Spinal cord (tissue), 10 donors: Measurements from ENCODE around the gene GRID2. TPM values are rescaled to one million over a fixed set of nuclear protein-coding genes. Genes with fewer than 3 reads are reported as not detected.
"Not testable (repeated sequence)": the region's sequence is repeated elsewhere in the genome, so short reads cannot be mapped to it uniquely, and the experiment has no call there.

ENCODE experiments used
- DNase-seq, 6 donors: peaks; one replicate each; pipeline versions ENCODE4 v3.0.0 to v3.0.0-alpha.2; 2013 to 2015; ENCODE audit warnings: low spot score in 6 of 6, low read depth in 4 of 6
- H3K27ac ChIP-seq: one replicate; pipeline ENCODE4 v1.5.1; 2013; ENCODE audit warnings: low read depth, low read length, control low read depth
- H3K27me3 ChIP-seq: one replicate; pipeline ENCODE4 v1.6.1; 2013; ENCODE audit warnings: low read length; ENCODE audit not compliant: control insufficient read depth, insufficient read depth
- H3K36me3 ChIP-seq: one replicate; pipeline ENCODE4 v1.6.1; 2013; ENCODE audit warnings: low read length; ENCODE audit not compliant: control insufficient read depth, insufficient read depth
- H3K4me1 ChIP-seq: one replicate; pipeline ENCODE4 v1.6.1; 2013; ENCODE audit warnings: low read length; ENCODE audit not compliant: control insufficient read depth, insufficient read depth
- H3K4me3 ChIP-seq: one replicate; pipeline ENCODE4 v1.5.1; 2013; ENCODE audit warnings: low read depth, low read length, control low read depth
- H3K9me3 ChIP-seq: one replicate; pipeline ENCODE4 v1.6.1; 2013; ENCODE audit warnings: low read length; ENCODE audit not compliant: control insufficient read depth, insufficient read depth
- WGBS: methylation state at CpG from one replicate; pipeline ENCODE4 v1.1.5; 2013; ENCODE audit warnings: missing lambda C conversion rate; ENCODE audit not compliant: insufficient coverage; 5-methylcytosine and 5-hydroxymethylcytosine counted together
- polyA plus RNA-seq, 2 donors: library from polyadenylated mRNA; unstranded; fragments of 120-200 nt; gene quantifications; one replicate each; pipeline ENCODE4 v1.2.1, GENCODE V29; 2013; ENCODE audit not compliant: insufficient read length in 2 of 2
- total RNA-seq, 2 donors: library from RNA; depleted of rRNA in 1 of 2; stranded (reverse); fragments of 120-200 nt in 1 of 2; fragments of >200 nt in 1 of 2; gene quantifications; one replicate each; pipeline versions ENCODE4 v1.2.3 to v1.2.4, GENCODE V29; 2013 to 2014
- donor health status: healthy.

GRID2 gene
- total and polyA plus RNA-seq, 4 donors: 17.8 to 40.8 (median 23.4) TPM

DNA sequence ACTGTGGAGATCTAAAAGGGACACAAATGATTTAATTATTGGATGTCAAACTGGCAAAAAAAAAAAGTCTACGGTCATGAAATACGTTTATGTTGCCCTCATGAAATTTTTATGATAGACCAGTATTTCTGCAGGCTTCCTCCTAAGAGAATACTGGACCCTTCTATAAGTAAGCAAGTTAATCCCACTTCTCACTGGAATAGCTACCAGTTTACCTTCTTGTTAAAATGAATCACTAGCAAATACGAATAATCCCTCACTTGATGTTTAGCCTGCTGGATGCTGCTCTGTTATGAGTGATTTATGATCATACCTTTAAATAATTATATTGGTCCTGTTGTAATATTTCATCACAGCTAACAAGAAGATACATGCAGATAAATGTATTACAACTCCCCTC lies 39.6 kb upstream of the GRID2 start:
- Histone ChIP-seq H3K27ac (no peak overlapping the region), H3K9me3 (no peaks in the 10 kb centered on the region), H3K27me3 (no peaks in the 10 kb centered on the region), H3K4me3 (no peak overlapping the region), H3K4me1 (no peaks in the 10 kb centered on the region), H3K36me3 (no peaks in the 10 kb centered on the region)
- no peak for DNase-seq
- WGBS: no CpG with 5 or more reads among the region's 3 CpGs

DNA sequence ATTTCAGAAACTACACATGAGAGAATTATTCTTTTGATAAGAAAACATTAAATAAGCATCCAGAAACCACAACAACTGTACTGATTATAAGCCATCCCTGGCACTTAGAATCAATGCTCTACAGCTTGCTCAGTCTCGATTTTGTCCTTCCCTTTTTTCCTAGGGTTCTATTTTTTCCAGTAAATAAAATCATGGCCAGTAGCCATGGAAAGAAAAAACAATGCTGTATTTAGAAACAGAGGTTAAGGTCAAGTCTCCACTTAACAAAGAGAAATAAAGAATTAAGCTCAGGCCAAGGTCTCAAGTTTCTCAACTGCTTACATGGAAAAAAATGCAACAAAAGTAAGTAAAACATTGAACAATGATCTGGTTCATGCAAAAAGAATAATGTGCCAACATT lies 38.7 kb upstream of the GRID2 start:
- H3K27ac ChIP-seq: no peak overlapping the region
- peak in 2 of 6 donors; percentile 5 to 34 for DNase-seq
- WGBS: no CpG with 5 or more reads among the region's 1 CpG
- H3K9me3 ChIP-seq: no peaks in the 10 kb centered on the region
- H3K27me3 ChIP-seq: no peaks in the 10 kb centered on the region
- H3K4me3 ChIP-seq: no peak overlapping the region
- no peaks in the 10 kb centered on the region for H3K4me1 ChIP-seq
- H3K36me3 ChIP-seq: no peaks in the 10 kb centered on the region

DNA sequence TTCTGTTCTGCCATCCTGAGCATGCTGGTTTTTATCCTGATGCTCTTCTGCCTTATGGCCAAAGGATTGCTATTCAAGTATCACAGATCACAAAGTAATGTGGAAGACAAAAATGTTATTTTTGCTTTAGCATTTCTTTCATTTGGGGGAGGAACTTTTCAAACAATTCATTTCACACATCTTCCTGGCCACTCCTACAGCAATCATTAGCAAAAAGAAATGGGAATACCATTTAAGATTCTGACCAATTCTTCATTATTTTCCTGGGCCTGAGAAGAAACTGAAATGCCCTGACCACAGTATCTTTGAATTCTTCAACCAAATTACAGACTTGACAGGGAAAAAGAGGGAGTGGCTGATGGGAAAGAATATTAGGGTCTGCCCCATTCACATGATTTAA lies 38.0 kb upstream of the GRID2 start:
- Histone ChIP-seq H3K9me3 (no peaks in the 10 kb centered on the region), H3K4me1 (no peaks in the 10 kb centered on the region), H3K4me3 (no peak overlapping the region), H3K27ac (no peak overlapping the region), H3K27me3 (no peaks in the 10 kb centered on the region), H3K36me3 (no peaks in the 10 kb centered on the region)
- no peak for DNase-seq

DNA sequence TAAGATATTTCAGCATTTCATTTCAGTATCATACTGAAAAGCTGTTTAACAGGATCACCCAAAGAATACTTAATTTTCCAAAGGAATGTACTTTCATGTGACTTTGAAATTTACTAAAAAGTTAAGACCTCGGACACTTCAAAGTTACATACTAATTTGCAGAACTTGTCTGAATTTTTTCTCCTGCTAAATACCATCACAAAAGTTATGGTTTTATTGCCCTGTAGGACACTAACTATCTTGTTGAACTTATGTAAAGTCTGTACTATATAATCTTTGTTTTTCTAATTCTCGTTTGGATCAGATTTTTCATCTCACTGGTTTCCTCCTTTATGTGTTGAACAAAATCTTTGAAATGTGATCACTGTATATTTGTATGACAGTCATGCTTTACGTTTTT lies 37.2 kb upstream of the GRID2 start:
- Histone ChIP-seq H3K4me3 (no peak overlapping the region), H3K27ac (no peak overlapping the region), H3K9me3 (no peaks in the 10 kb centered on the region), H3K36me3 (no peaks in the 10 kb centered on the region), H3K27me3 (no peaks in the 10 kb centered on the region), H3K4me1 (no peaks in the 10 kb centered on the region)
- DNase-seq: no peak
- WGBS: no CpG with 5 or more reads among the region's 3 CpGs

DNA sequence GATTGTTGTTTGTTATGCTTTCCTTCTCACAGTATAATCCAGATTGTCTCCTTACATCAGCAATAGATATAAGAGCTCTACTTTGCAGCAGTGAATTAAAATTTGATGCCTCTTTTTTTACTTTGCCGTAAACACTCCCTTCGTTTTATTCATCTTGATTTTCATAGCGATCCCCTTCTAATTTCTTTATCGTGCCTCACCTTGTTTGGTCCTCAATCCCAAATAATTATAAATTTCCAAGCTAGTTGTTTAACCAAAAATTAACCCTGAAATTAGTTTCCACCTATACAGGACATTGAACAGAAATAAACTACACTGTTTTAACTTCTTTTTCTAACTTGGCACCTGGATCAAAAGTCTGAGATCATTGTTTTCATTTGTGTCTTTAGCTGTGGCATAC lies 35.1 kb upstream of the GRID2 start:
- DNase-seq: no peak
- no peaks in the 10 kb centered on the region for H3K9me3 ChIP-seq
- no peaks in the 10 kb centered on the region for H3K27me3 ChIP-seq
- H3K4me3 ChIP-seq: no peak overlapping the region
- H3K4me1 ChIP-seq: no peaks in the 10 kb centered on the region
- no peak overlapping the region for H3K27ac ChIP-seq
- H3K36me3 ChIP-seq: no peaks in the 10 kb centered on the region
- WGBS: 100% methylated on average over 3 of the region's 4 CpGs

DNA sequence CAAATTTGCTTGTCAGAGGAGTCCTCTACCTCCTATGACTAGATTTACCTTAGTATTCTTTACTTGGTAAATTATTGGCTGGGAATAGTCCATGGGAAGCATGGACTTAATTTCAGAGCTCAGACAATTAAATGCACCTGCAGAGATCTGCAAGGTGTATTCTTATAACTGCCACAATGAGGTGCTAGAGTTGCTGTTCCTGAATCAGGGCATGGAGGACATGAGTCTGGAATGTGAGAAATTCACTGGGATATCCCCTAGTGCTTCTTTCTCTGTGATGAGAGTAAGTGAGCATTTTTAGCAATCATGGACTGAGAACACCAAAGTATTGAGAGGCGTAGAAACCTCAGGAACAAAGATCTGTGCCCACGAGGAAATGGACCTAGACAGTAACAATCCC lies 32.9 kb upstream of the GRID2 start:
- Histone ChIP-seq H3K27ac (no peak overlapping the region), H3K4me3 (no peak overlapping the region), H3K27me3 (no peaks in the 10 kb centered on the region), H3K9me3 (no peaks in the 10 kb centered on the region), H3K36me3 (no peaks in the 10 kb centered on the region), H3K4me1 (no peaks in the 10 kb centered on the region)
- WGBS: no CpG with 5 or more reads among the region's 2 CpGs
- no peak for DNase-seq

DNA sequence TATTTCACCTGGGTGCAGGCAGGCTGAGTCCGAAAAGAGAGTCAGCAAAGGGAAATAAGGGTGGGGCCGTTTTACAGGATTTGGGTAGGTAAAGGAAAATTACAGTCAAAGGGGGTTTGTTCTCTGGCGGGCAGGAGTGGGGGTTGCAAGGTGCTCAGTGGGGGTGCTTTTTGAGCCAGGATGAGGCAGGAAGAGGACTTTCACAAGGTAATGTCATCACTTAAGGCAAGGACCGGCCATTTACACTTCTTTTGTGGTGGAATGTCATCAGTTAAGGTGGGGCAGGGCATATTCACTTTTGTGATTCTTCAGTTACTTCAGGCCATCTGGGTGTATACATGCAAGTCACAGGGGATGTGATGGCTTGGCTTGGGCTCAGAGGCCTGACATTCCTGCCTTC lies 32.2 kb upstream of the GRID2 start:
- H3K36me3 ChIP-seq, H3K4me1 ChIP-seq, H3K27ac ChIP-seq, H3K4me3 ChIP-seq, H3K9me3 ChIP-seq, DNase-seq, H3K27me3 ChIP-seq: not testable (repeated sequence)
- 70% methylated on average over 2 of the region's 4 CpGs for WGBS

DNA sequence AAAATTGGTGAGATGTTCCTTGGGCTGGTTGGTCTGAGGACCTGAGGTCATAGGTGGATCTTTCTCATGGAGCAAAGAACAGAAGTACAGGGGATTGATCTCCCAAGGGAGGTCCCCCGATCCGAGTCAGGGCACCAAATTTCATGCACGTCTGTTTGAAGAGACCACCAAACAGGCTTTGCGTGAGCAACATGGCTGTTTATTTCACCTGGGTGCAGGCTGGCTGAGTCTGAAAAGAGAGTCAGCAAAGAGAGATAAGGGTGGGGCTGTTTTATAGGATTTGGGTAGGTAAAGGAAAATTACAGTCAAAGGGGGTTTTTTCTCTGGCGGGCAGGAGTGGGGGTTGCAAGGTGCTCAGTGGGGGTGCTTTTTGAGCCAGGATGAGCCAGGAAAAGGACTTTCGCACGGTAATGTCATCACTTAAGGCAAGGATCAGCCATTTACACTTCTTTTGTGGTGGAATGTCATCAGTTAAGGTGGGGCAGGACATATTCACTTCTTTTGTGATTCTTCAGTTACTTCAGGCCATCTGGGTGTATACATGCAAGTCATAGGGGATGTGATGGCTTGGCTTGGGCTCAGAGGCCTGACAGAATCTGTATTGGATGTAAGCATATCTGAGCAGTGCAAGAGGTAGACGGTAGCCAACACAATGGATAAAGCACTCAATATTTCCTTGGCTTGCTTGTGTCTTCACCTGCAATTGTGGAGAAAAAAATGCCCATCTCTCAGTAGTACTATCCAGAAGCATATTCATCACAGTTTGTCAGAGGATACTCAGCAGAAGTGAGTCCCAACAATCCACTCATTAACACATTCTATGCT lies 26.5 kb upstream of the GRID2 start:
- not testable (repeated sequence) for H3K36me3 ChIP-seq, H3K27ac ChIP-seq, DNase-seq, H3K9me3 ChIP-seq, H3K4me1 ChIP-seq, H3K4me3 ChIP-seq, H3K27me3 ChIP-seq
- 100% methylated on average over 5 of the region's 8 CpGs for WGBS

DNA sequence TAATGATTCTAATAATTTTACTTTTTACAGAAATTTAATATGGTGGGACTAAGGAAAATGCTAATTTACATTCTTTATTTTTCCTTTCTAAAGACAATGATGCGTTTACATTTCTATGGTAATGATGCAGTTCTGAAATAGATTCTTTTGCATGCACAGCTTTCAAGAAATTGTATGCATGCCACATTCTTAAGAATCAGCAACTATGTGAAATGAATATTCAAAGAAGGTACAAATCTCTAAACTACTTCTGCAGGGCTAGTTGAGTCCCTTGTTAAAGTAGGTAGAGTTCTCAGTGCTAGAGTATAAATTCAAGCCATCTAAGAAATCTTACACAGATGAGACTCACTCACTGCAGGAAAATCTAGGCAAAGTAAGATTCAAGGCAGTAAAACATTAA lies 24.5 kb upstream of the GRID2 start:
- DNase-seq: peak in 1 of 6 donors; percentile 20
- WGBS: no CpG with 5 or more reads among the region's 1 CpG

DNA sequence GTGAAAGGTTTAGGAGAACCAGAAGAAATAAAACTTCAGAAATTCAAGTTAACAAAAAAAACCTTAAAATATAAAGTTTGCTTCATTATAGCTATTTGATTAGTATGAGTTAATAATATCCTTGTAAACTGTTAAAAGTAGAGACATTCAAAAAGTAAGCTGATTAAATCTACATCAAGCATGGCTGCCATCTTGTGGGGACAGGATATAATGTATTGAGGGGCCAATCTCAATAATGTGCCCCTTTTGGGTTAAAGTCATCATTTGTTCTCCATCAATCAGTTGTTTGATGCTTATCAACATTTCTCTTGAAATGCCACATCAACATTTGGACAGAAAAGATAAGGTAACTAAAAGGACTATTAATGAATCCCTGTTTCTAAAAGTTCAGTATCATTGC lies 4.6 kb upstream of the GRID2 start:
- Histone ChIP-seq H3K27me3 (no peaks in the 10 kb centered on the region), H3K9me3 (no peaks in the 10 kb centered on the region), H3K36me3 (no peaks in the 10 kb centered on the region), H3K4me3 (no peak overlapping the region), H3K27ac (no peak overlapping the region), H3K4me1 (peaks cover 2% of the 10 kb centered on the region)
- DNase-seq: peak in 2 of 6 donors; percentile 29 to 58

More for the DNA sequence above, 24.5 kb upstream of the GRID2 start:
- Histone ChIP-seq H3K27me3 (no peaks in the 10 kb centered on the region), H3K27ac (no peak overlapping the region), H3K4me1 (no peaks in the 10 kb centered on the region), H3K36me3 (no peaks in the 10 kb centered on the region), H3K9me3 (no peaks in the 10 kb centered on the region), H3K4me3 (no peak overlapping the region)
